MCF 10A (cell line): ENCODE results near the gene TMEM132A. TPM values are rescaled to one million over a fixed set of nuclear protein-coding genes. Genes with fewer than 3 reads are reported as not detected.
A peak's percentile ranks its signal among the peaks of the same experiment; 100 is the strongest.

Source experiments
- BruUV-seq: library from RNA; stranded (reverse); fragments of 400-500 nt; replicated peaks from 2 replicates; lab custom pipeline; 2021; lab: Mats Ljungman, UMichigan
- CTCF ChIA-PET: fragments of 300-600 bp; sonication (Branson Sonifier 250); formaldehyde crosslinking; extraction: SDS; loops from one replicate; lab custom pipeline; 2021; ENCODE audit warnings: antibody characterized with exemption, inconsistent platforms; lab: Yijun Ruan, JAX
- POLR2A ChIA-PET: fragments of 300-600, 350-650 bp; sonication (Branson Sonifier 250); formaldehyde crosslinking; extraction: SDS; loops from one replicate; lab custom pipeline; 2020; ENCODE audit warnings: antibody characterized with exemption, inconsistent platforms; lab: Yijun Ruan, JAX
- DNase-seq: peaks from one replicate; pipeline ENCODE4 v3.0.0-alpha.2; 2018; ENCODE audit not compliant: unreplicated experiment
- H3K27ac Mint-ChIP-seq: one replicate; pipeline ENCODE4 v1.8.0; 2022; ENCODE audit warnings: mild to moderate bottlenecking, low read depth, mixed read lengths; ENCODE audit not compliant: unreplicated experiment
- H3K27me3 Mint-ChIP-seq: one replicate; pipeline ENCODE4 v1.8.0; 2022; ENCODE audit warnings: mixed read lengths; ENCODE audit not compliant: insufficient read depth, unreplicated experiment
- H3K36me3 Mint-ChIP-seq: one replicate; pipeline ENCODE4 v1.8.0; 2022; ENCODE audit warnings: mild to moderate bottlenecking, moderate library complexity, mixed read lengths; ENCODE audit not compliant: insufficient read depth, unreplicated experiment
- H3K4me1 Mint-ChIP-seq: one replicate; pipeline ENCODE4 v1.8.0; 2022; ENCODE audit warnings: mixed read lengths; ENCODE audit not compliant: insufficient read depth, unreplicated experiment
- H3K4me3 Mint-ChIP-seq: one replicate; pipeline ENCODE4 v1.8.0; 2022; ENCODE audit warnings: mild to moderate bottlenecking, moderate library complexity, mixed read lengths; ENCODE audit not compliant: unreplicated experiment
- H3K9me3 Mint-ChIP-seq: one replicate; pipeline ENCODE4 v1.8.0; 2022; ENCODE audit warnings: mixed read lengths; ENCODE audit not compliant: unreplicated experiment
- intact Hi-C: fragments of 100-400 bp; cut with micrococcal nuclease; formaldehyde crosslinking; loops from 2 replicates; pipeline ENCODE4 v1.14.1; 2022
- total RNA-seq: library from RNA; stranded (reverse); gene quantifications from 2 replicates; pipeline ENCODE4 v1.2.3, GENCODE V29; 2022
- TF ChIP-seq, protein P1 (sequence below): fragments of 200-600 bp; IDR thresholded peaks from one replicate; pipeline ENCODE4 v1.8.0; 2022; ENCODE audit warnings: antibody characterized with exemption, mild to moderate bottlenecking; ENCODE audit not compliant: unreplicated experiment

The TMEM132A gene
- total RNA-seq, 1 experiment from 2014 or later, result 20.5 TPM

GRCh38 chr11:60916669-60917206 lies 7.5 kb upstream of the TMEM132A start:
- CTCF ChIA-PET, result interaction anchor here (0.6 to 2.4 kb wide), 4 partner anchors 86 to 510 kb away, joined by 3 to 13 read pairs (median 4); no protein-coding TSS in a partner anchor
- Mint-ChIP-seq H3K9me3 (no peaks in the 10 kb centered on the region), H3K36me3 (peaks cover 12% of the 10 kb centered on the region), H3K4me3 (peak overlapping the region; percentile 0), H3K27me3 (no peaks in the 10 kb centered on the region), H3K27ac (no peak overlapping the region), H3K4me1 (peaks cover 23% of the 10 kb centered on the region)
- intact Hi-C loops, result loop anchor here (10.0 kb wide), 1 partner anchor 248 kb away; the partner anchor contains the start of gene VPS37C
- BruUV-seq, result no TSS peak
- no peak for DNase-seq
- POLR2A ChIA-PET, result interaction anchor here (0.6 to 4.7 kb wide), 9 partner anchors 9 to 1749 kb away, joined by 3 to 69 read pairs (median 4); partner anchors contain the start of genes PRPF19 and VPS37C
- TF ChIP-seq, protein P1, sequence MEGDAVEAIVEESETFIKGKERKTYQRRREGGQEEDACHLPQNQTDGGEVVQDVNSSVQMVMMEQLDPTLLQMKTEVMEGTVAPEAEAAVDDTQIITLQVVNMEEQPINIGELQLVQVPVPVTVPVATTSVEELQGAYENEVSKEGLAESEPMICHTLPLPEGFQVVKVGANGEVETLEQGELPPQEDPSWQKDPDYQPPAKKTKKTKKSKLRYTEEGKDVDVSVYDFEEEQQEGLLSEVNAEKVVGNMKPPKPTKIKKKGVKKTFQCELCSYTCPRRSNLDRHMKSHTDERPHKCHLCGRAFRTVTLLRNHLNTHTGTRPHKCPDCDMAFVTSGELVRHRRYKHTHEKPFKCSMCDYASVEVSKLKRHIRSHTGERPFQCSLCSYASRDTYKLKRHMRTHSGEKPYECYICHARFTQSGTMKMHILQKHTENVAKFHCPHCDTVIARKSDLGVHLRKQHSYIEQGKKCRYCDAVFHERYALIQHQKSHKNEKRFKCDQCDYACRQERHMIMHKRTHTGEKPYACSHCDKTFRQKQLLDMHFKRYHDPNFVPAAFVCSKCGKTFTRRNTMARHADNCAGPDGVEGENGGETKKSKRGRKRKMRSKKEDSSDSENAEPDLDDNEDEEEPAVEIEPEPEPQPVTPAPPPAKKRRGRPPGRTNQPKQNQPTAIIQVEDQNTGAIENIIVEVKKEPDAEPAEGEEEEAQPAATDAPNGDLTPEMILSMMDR, result no peak

DNA sequence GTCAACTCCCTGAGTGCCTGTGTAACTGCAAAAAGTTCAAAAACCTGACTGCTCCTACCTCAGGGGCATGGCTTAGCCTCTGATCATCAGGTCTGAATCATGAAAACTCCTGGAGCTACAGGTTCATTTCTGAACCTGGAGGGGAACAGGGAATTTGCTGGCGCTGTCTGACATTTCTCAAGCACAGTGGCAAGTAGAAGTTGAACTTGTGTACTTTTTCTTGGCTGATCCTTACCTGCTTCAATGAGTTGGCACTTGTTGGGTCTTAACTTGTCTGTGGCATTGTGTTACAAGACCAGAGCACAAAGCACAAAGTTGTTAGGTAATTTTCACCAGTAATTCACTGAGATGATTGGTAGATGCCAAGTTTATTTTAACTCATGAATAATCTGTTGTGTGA lies 7.0 kb upstream of the TMEM132A start:
- peak; percentile 72 for DNase-seq
- no TSS peak for BruUV-seq
- intact Hi-C loops, result loop anchor here (10.0 kb wide), 1 partner anchor 248 kb away; the partner anchor contains the start of gene VPS37C
- ChIA-PET CTCF (interaction anchor here (0.6 to 2.0 kb wide), 4 partner anchors 10 to 270 kb away, joined by 3 to 8 read pairs (median 4); no protein-coding TSS in a partner anchor), POLR2A (interaction anchor here (0.6 to 4.7 kb wide), 6 partner anchors 9 to 1749 kb away, joined by 3 to 43 read pairs (median 6); partner anchors contain the start of gene VPS37C)
- Mint-ChIP-seq H3K9me3 (no peaks in the 10 kb centered on the region), H3K36me3 (peaks cover 15% of the 10 kb centered on the region), H3K4me1 (peaks cover 23% of the 10 kb centered on the region), H3K4me3 (peak overlapping the region; percentile 0), H3K27ac (no peak overlapping the region), H3K27me3 (no peaks in the 10 kb centered on the region)
- TF ChIP-seq, protein P1, result no peak

DNA sequence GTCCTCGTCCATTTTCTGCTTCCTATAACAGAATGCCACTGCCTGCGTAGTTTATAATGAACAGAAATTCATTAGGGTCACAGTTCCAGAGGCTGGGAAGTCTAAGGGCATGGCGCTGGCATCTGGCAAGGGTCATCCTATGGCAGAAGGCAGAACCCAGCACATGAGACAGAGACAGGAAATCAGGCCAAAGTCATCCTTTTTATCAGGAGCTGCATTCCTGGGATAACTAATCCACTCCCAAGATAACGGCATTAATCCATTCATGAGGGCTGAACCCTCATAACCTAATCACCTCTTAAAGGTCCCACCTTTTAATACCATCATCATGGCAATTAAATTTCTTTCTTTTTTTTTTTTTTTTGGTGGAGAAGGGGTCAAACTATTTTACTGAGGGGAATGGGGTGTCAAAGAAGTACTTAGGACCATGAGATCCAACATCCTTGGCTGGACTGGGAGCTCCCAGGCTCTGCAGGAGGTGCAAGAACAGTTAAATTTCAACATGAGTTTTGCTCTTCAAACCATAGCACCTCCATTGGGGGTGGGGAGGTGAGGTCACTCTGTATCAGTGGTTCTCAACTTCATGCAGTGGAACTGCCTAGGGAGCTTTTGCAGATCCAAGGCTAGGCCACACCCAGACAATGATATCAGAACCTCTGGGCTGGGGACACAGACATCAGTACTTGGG lies 5.9 kb upstream of the TMEM132A start:
- intact Hi-C loops, result loop anchor here (10.0 kb wide), 1 partner anchor 246 kb away; the partner anchor contains the start of gene VPS37C
- Mint-ChIP-seq H3K4me1 (peaks cover 22% of the 10 kb centered on the region), H3K4me3 (no peak overlapping the region), H3K27me3 (no peaks in the 10 kb centered on the region), H3K27ac (no peak overlapping the region), H3K9me3 (no peaks in the 10 kb centered on the region), H3K36me3 (peaks cover 20% of the 10 kb centered on the region)
- CTCF ChIA-PET, result interaction anchor here (0.8 to 2.0 kb wide), 6 partner anchors 9 to 269 kb away, joined by 3 to 8 read pairs (median 4); no protein-coding TSS in a partner anchor
- POLR2A ChIA-PET, result interaction anchor here (0.6 to 1.8 kb wide), 5 partner anchors 8 to 139 kb away, joined by 3 to 9 read pairs (median 4); no protein-coding TSS in a partner anchor
- TF ChIP-seq, protein P1, result no peak
- DNase-seq, result no peak
- BruUV-seq, result no TSS peak

DNA sequence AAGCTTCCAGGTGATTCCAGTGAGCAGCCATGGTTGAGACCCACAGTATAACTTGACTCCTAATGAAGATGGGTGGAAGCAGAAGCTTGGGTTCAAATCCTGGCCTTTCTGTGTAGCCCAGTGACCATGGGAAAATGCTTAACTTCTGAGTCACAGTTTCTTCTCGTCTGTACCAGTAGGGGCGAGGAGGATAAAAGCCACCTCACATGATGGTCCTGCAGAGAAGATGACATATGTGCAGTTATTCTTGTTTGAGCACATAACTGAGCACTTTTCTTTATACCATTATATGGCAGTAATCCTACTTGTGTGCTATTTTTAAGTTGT lies 5.4 kb upstream of the TMEM132A start:
- intact Hi-C loops, result loop anchor here (10.0 kb wide), 1 partner anchor 246 kb away; the partner anchor contains the start of gene VPS37C
- Mint-ChIP-seq H3K9me3 (no peaks in the 10 kb centered on the region), H3K36me3 (peaks cover 20% of the 10 kb centered on the region), H3K4me3 (no peak overlapping the region), H3K4me1 (peaks cover 17% of the 10 kb centered on the region), H3K27ac (no peak overlapping the region), H3K27me3 (no peaks in the 10 kb centered on the region)
- TF ChIP-seq, protein P1, result no peak
- no peak for DNase-seq
- CTCF ChIA-PET, result interaction anchor here (0.8 to 2.0 kb wide), 7 partner anchors 8 to 268 kb away, joined by 3 to 8 read pairs (median 4); no protein-coding TSS in a partner anchor
- no TSS peak for BruUV-seq
- POLR2A ChIA-PET, result interaction anchor here (0.6 to 1.1 kb wide), 2 partner anchors 14 to 1937 kb away, joined by 3 to 4 read pairs; no protein-coding TSS in a partner anchor
